ENCODE results near the gene KIAA1191.

GRCh38 chr5:176334031-176334770 lies 27.4 kb downstream of the KIAA1191 start:
- TF ChIP-seq EZH2 (IDR thresholded peaks at IDR 0.05; ENCODE audit: insufficient read depth, low read length) = no peak
- no peak for TF ChIP-seq CTCF (IDR thresholded peaks at IDR 0.05; ENCODE audit: insufficient read depth, low read depth, low read length)
